HG03521 (cell line): ENCODE results near the gene HINT2.
A peak's percentile ranks its signal among the peaks of the same experiment; 100 is the strongest.

Experiments used
- ATAC-seq: cut with Tn5 transposase; IDR thresholded peaks from one replicate; pipeline ENCODE4 v1.9.1; 2021; ENCODE audit warnings: mild to moderate bottlenecking, moderate library complexity; ENCODE audit not compliant: unreplicated experiment

HINT2 gene

DNA sequence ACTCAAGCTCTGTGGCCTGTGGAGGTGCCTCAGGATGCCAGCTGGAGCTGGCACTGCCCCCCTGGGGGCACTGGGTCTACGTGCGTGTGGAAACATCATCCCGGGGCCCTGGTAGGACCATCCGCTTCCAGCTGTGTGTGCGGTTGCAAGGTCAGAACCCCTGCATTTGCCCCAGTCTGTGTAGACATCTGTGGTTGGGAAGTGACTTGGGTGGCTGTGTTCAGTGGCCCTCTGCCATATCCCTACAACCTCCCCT, 26.7 kb upstream of the HINT2 start:
- ATAC-seq: no peak

DNA sequence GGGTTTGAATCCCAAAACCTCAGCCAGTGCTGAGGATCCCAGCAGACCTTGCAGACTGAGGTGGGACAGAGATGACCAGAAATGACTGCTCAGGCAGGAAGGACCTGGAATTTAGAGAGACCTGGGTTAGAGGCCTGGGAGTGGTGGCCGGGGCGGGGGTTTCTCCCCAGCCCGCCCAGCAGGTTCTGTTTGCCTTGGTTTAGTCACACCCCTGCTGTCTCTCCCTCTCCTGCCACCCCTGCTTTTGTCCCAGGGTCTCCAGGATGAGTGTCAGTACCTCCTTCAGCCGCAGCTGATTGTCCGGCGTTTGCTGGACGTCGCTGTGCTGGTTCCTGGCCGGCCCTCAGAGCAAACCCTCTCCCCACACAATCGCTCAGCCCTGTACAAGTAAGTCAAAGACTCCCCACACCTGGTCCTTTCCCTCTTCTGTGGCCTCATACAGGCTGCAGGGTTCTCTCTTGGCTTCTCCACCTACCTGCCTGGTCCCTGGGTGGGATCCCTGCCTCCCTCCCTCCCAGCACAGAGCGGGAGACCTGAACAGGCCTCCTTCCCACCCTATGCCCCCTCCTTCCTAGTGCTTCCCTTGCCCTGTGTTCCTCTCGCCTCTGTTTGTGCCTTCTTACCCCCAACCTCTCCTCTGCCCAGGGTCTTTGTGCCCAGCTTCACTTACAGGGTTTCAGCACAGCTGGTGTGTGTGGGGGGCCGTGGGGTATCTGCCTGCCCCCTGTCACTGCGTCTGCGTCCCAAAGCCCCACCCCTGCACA, 26.2 kb upstream of the HINT2 start:
- ATAC-seq: no peak

DNA sequence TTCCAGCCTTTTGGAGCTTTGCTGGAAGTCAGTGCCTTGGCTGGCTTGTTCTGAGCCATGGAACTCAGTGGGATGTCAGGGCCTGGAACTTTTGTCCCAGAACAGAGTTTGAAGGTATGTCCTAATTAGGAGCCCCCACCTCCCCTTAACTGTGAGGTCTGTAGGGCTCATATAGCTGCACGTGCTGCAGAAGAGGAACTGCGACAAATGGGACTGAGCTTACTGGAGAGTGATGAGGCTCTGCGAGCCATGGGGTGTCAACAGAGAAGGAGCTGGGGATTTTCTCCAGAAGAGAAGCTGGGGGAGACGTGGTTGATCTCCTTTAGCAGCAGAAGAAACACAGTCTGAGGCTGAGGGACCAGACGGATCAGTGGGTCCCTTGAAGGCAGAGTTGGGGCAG, 25.1 kb upstream of the HINT2 start:
- ATAC-seq: no peak

DNA sequence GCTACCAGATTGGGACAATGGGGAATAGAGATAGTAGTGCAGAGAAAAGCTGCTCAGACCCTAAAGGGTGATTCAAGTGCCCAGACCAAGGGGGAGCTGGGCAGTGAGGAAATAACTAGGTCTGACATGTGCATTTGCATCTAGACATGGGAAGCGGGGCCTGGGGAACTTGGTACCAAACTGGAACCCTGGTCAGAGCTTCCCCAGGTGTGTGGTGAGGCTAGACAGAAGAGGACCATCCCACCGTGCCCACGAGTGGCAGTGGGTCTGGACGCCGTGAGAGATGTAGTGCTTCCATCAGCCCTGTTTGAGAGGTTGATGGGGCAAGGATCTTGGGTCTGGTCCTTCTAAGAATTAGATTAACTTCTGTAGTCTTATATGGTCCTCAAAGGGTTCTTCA, 21.8 kb upstream of the HINT2 start:
- no peak for ATAC-seq

DNA sequence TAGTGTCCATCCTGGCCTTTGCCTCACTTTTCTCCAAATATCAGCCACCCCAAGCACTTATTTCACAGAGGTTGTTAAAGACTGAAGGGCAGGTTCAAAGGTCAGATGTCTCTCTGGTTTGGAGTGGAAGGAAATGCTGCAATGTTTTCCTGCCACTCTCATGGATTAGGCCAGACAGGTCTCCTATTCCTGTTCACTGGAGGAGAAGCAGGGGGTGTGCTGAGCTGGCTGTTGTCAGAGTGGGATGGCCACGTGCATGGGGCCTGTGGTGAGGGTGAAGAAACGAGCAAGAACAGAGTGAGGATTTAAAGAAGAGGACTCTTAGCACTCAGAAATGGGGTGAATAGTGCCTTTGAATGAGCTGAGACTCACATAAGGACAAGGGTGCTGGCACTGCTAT, 20.9 kb upstream of the HINT2 start:
- ATAC-seq: no peak

DNA sequence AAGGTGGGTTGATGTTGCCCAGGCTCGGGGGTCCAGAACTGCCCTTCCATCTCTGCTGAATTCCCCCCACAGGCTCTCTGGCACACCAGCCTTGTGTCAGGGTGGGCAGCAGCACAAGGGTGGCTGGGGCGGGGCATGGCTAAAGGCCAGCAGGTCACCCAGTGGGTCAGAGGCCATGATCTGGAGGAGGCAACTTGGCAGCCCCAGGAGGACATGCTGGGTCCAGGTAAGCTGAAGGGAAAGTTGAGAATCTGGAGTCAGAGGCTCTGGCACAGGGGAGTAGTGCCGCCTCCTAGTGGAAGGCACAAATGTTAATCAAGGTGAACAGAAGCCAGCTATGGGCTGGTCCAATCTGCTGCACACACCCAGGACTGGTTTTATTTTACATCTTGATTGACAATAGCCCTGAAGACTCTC, 20.4 kb upstream of the HINT2 start:
- no peak for ATAC-seq

DNA sequence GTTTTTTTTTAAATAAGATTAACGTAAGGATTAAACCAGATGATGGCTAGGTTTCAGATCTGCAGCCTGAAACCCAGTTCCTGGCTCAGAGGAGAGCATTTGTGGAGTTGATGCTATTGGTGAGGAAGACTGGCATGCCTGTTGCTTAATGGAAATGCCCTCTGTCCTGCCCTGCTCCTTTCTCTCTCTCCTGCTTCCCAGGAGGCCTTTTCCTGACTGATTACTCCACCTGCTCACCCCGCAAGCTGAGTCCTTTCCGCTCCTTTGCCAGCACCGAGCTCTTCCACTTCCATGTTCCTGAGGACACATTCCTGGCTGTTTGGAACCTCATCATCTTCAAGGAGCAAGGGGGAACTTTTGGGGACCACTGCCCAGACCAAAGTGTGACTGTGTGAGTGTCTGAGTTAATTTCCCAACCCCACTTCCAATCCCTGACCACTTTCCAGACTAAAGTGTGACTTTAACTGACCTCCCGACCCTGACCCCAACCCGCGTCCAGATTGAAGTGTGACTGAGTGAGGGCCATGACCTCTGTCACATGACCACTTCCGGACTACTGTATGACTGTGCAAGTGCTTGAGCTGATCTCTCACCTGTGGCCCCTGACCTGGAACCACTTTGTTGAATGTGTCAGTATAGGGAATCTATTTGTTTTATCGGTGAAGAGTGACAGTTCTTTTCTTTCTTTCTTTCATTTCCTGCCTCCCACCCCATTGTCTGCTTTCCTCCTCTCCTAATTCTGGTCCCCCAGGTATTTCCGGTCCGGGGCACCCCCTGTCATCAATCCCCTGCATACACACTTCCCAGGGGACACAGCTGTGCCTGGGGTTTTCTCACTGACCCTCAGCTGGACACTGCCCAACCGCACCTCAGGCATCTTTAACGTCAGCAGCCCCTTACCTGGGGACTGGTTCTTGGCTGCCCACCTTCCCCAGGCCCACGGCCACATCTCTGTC, 19.7 kb upstream of the HINT2 start:
- ATAC-seq: no peak

DNA sequence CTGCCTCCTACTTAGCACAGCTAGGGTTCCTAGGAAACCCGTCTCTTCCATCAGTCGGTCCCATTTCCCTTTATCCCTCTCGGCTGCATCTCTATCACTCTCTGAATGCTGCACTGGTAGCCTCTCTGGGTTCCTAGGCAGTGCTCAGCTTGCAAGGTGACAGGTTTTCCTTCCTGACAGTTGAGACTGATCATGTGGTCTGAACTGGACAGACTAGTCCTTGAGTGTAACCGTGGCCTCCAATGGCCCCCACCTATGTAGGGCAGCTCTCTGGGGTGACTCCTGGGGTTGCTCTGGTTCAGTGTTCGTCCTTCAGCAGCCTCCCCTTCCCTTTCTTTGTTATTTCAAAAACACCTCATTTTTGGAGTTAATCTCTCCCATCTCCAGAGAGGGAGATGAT, 18.0 kb upstream of the HINT2 start:
- ATAC-seq: no peak

DNA sequence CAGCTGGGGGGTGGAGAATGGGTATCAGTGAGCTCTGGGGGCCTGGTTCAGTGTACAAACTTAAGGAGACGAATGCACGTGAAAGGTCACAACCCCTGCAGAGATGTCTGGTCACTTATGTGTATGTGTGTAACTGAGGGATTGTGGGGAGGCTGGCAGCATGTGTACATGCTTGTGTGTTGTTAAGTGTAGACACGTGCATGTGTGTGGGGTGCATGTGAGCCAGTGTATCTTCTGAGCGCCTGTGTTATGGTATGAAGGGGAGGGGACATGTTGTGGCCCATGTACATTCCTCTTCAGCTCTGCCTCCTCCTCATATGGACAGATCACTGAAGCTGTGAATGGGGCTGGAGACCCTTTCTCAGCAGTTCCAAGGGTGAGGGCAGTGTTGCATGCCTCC, 16.2 kb upstream of the HINT2 start:
- no peak for ATAC-seq

DNA sequence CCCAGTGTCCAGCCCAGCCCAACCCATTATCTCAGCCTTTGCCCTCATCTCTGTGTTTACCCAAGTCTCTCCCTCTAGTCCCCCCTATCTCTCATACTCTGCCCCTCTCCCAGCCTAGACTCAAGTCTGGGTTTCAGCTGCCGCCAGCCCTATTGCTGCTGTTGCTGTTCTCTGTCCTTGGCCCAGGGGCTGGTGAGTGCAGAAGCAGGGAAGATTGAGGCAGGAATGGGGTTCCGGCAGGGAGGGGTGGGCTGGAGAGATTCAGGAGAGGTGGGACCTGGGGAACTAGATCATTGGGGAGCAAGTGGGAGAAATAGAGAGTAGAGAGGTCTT, 14.9 kb upstream of the HINT2 start:
- ATAC-seq: no peak

DNA sequence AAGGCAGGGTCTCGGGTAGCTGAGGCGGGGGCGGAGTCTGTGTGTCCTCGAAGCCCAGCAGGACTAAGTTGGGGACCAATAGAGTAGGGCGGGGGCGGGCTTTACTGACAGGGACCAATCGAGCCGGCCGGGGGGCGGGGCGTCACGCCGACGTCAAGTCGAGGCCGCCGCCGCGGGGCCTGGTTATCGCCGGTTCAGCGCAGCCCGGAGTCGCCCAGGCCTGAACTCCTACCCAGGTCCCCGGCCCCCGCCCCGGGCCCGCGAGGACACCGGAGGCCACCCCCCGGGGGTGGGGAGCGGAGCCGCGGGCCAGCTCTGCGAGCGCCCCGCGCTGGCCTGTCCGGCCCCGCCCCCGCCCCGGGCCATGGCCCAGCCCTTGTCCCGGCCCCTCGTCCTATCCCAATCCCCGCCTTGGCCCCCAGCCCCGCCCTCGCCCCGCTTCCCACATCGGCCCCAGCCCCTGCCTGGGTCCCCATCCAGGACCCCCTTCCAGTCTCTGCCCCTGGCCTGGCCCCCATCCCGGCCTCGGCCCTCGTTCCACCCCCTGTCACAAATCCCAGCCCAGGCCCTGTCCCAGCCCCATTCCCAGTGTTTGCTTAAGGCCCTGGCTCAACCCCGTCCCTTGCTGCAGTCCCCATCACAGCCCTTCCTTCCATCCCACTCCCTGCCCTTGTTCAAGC, 14.4 kb upstream of the HINT2 start, which contains the start of gene TMEM8B:
Gene TMEM8B, plus strand, starts transcription at position 145 of the 680 bp plus-strand sequence. Its CDS starts 220 bp downstream, at position 365.
- peak; percentile 78 for ATAC-seq

DNA sequence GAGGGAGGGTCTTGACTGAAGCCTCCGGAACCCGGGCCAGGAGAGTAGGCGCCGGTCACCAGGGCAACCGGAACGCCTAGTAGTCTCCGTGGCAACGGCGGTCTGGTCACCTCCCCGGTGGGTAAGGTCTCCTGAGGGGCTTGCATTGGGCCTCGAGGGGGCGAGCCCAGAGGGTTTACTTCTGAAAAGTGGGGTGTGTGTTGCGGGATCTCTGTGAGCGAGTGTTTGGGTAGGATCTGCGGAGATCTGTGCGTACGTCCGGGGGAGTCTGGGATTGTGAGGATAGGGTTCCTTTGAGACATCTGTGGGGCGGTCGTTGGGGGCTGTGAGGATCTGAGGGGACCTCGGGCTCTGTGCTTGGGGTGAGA, 13.9 kb upstream of the HINT2 start, which contains the start of gene FAM221B:
Gene FAM221B, minus strand, starts transcription at position 17 of the 368 bp plus-strand sequence. CDS start 2,571 bp downstream, outside the sequence.
- ATAC-seq: peak; percentile 6

DNA sequence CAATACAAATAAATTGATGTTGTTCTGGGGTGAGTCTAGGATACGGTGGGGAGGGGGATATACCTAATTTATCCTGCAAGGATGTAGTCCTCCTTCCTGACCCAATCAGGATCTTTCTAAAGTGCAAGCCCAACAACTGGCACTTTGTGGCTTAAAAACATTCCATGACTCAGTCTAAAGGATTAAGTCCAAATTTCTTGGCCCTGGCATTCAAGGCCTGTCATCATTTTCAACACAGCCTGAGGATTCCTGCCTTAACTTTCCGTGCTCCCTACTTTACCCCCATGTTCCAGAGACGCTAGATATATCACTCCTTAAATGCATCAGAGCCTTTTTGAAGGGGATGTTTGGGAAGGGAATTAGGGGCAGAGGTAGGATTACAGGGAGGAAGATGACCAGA, 12.6 kb upstream of the HINT2 start:
- ATAC-seq: no peak

DNA sequence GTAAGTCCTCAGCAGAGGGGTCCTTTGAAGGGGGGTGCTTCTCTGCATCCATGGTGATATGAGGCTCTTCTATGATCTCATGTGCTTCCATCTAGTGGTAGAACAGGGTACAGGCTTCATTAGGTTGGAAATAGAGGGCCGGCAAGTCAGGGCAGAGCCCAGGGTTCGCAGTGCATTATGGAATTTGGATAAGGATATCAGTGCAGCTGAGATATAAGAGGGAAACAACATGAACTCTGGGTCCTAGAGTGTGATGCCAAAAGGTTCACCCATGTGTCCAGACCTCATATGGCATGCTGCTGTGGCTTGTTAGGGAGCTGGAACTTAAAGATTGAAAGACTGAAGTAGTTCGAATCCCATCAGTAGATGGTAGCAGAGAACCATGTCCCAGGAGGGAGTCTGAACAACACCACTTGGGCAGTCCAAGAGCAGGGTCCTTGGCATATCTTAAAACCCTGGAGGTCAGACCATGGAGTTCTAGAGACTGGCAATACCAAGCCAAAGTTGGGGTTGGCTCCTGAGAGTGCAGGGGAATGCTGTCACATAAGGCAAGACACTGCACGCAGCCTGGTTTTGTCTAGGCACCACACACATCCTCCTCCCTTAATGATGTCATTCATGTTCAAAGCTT, 11.3 kb upstream of the HINT2 start:
- ATAC-seq: peak; percentile 33

DNA sequence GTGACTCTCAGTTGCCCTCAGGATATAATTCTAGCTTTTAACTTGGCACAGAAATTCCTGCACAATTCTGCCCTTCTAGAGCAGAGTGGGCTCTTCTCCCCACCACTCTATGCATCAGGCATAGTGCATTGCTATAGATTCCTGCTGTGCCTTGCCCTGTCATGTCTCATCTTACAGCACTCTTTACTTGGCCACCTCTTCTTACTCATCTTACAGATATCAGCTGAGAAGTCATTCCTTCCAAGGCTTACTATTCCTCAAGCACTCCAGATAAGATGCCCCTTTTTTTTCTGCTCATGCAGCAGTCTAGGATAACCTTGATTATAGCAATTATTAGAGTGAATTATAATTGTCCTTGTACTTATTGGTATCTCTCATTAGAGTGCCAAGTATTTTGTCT, 8.1 kb upstream of the HINT2 start:
- no peak for ATAC-seq

DNA sequence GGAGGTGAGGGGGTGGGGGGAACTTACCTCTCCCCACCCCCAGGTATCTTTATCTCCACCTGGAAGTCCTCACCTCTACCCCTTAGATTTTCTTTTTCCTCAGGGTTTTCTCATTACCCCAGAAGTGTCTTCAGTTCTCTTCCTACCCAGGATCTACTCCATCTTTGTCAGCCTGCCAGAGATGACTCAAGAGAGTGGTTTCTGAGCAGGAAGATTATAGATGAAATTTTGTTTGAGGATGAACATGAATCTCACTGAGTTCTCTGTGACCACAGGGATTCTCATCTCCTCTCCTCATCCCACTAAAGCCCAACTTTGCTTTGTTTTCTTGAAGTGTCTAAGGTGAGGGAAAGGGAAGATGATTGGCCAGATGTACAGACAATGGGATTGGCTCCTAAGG, 5.2 kb upstream of the HINT2 start:
- no peak for ATAC-seq

DNA sequence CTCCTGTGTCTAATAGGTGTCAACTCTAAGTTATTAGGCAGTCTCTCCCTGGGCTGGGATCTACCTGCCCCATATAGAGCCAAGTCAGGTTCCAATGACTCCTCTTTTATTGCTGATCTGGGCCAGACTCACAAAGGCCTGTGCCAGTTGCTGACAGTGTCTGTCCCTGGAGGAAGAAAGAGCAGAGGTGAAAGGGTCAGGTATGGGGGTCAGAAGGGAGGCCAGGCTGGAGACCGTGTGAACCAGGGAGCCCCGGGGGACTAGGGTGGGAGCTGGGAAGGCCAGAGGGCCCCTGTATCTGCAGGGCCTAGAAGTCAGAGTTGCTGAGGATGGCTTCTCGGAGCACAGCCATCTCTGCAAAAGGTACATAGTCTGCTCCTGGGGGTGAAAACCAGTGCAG, 3.5 kb upstream of the HINT2 start:
- no peak for ATAC-seq

DNA sequence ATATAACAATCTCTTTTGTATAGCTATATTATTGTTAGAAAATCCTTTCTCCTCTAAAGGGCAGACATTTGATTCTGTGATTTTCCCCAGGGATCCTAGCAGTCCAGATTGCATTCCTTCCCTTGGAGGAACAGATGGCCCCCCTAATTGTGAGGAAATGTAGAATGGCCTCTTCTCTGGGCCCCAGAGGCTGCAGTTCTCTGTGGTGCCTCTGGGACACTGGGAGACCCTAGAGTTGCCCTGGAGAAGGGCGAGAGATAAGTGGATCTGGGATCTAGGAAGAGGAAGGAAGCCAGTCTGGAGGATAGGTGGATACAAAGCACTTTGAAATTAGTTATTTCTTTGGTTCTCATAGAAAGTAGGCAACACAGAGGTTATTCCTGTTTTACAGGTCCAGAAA, 1.9 kb upstream of the HINT2 start:
- ATAC-seq: no peak

DNA sequence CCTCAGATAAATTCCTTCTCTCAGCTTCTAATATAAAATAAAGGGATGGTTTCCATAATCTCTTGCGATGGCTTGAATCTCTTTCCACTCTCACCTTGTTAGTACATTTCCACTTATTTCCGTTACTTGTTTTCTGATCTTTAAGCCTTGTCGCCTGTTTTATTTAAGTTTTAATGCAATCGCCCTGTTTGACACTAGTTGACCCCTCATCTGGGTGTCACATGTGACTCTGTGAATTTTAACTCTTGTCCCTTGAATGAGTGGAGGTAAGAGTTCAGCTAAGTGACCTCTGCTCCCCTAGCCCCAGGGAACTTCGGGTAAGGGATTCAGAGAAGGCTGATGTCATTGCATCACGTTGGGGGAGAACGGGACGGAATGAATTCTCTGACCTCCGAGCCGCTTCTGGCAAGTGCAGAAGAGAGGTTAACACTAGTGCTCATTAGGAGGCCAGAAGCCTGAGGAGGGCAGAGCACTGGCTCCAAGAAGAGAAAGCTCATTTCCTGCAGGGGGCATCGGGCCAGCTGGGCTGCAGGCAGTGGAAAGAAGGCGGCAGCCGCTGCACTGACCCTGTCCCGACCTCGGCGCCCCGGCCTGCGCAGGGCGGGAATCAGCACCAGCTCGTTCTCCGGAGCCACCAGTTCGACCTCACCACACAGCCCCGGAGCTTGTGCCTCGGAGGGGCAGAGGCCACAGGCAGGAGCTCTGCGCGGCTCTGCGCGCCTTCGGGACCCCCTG, 569 bp downstream of the HINT2 start:
- peak; percentile 16 for ATAC-seq

DNA sequence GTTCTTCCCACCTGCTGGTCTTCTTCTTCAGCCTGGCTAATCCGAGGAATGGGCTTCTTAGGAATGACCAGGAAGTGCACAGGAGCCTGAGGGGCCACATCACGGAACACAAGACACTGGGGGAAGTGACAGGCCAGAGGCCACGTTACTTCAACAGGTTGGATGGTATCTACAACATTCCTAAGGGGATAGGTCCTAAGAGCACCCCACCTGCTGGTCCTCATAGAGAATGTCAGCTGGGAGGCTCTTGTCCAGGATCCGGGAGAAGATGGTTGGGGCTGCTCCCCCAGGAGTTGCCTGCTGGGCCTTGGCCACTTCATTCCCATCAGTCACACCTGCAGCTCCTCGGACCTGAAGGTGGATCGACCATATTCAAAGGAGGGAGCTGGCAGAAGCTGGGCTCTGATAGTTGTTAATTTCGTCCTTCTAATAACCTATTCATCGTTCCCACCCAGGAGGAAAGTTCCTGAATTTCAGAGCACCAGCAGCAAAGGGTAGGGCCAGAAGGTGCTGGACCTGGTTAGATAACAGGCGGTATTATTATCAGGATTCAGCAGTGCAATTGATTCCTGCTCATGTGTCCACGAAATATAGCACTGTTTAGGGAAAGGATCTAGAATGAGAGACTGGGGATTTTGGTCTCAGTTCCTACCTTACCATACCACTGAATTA, 1.3 kb downstream of the HINT2 start:
- ATAC-seq: no peak
